ENCODE results near the gene KDM5B.
A peak's percentile ranks its signal among the peaks of the same experiment; 100 is the strongest.

KDM5B gene

GRCh38 chr1:202807926-202808757 is at the start of gene KDM5B:
KDM5B (minus strand) TSS chr1:202808421; CDS start chr1:202808305, 116 bp downstream.
- Histone ChIP-seq H3K27me3 (replicated peaks; ENCODE audit: insufficient read depth, low read length) (peaks cover 40% of the 10 kb centered on the region), H3K9me2 (replicated peaks; ENCODE audit: insufficient read depth, low read length) (no peaks in the 10 kb centered on the region), H3K4me3 (ENCODE audit: low read length) (peak within 1 kb of the TSS; percentile 83), H3K9me3 (replicated peaks; ENCODE audit: insufficient read depth, low read length) (no peaks in the 10 kb centered on the region), H4K20me1 (ENCODE audit: insufficient read depth, low read length) (no peaks in the 10 kb centered on the region), H3K36me3 (replicated peaks; ENCODE audit: insufficient read depth, low read length) (no peaks in the 10 kb centered on the region), H2AFZ (ENCODE audit: low read length) (peak within 1 kb of the TSS; percentile 94), H3F3A (ENCODE audit: insufficient read depth, low read length) (no peaks in the 10 kb centered on the region), H3K9ac (ENCODE audit: low read length) (peak within 1 kb of the TSS; percentile 40; the same call in 1 of the 2 replicates), H3K4me2 (ENCODE audit: low read depth, low read length) (peak within 1 kb of the TSS; percentile 98), H3K4me1 (ENCODE audit: low read length) (0 out of 2 replicates have a peak, but pooled peaks cover 2% of the 10 kb centered on the region), H3K27ac (ENCODE audit: low read length) (no peak within 1 kb of the TSS), H3K79me2 (ENCODE audit: low read length) (no peaks in the 10 kb centered on the region)
- peak; percentile 51 for DNase-seq
- no peak for TF ChIP-seq CTCF (IDR thresholded peaks at IDR 0.05; ENCODE audit: low read length)
- no peak for TF ChIP-seq EZH2phosphoT487 (IDR thresholded peaks at IDR 0.05; ENCODE audit: low read length)
- no peak for TF ChIP-seq EZH2 (optimal IDR thresholded peaks at IDR 0.05; ENCODE audit: low read depth, low read length)

GRCh38 chr1:202857136-202857610 is 49.0 kb upstream of the KDM5B start:
- no peak for TF ChIP-seq EZH2 (optimal IDR thresholded peaks at IDR 0.05; ENCODE audit: low read depth, low read length)
- no peak for TF ChIP-seq EZH2phosphoT487 (IDR thresholded peaks at IDR 0.05; ENCODE audit: low read length)
- no peak for TF ChIP-seq CTCF (IDR thresholded peaks at IDR 0.05; ENCODE audit: low read length)
- Histone ChIP-seq H3K4me2 (ENCODE audit: low read depth, low read length) (no peak overlapping the region), H4K20me1 (ENCODE audit: insufficient read depth, low read length) (no peaks in the 10 kb centered on the region), H3K27ac (ENCODE audit: low read length) (no peak overlapping the region), H3K9me3 (replicated peaks; ENCODE audit: insufficient read depth, low read length) (no peaks in the 10 kb centered on the region), H3K27me3 (replicated peaks; ENCODE audit: insufficient read depth, low read length) (peaks cover 2% of the 10 kb centered on the region), H3K4me1 (ENCODE audit: low read length) (peaks cover 4% of the 10 kb centered on the region; the same call in 1 of the 2 replicates), H3K4me3 (ENCODE audit: low read length) (no peak overlapping the region), H3K36me3 (replicated peaks; ENCODE audit: insufficient read depth, low read length) (no peaks in the 10 kb centered on the region), H3K9me2 (replicated peaks; ENCODE audit: insufficient read depth, low read length) (no peaks in the 10 kb centered on the region), H3K9ac (ENCODE audit: low read length) (no peak overlapping the region), H2AFZ (ENCODE audit: low read length) (no peak overlapping the region), H3F3A (ENCODE audit: insufficient read depth, low read length) (no peaks in the 10 kb centered on the region), H3K79me2 (ENCODE audit: low read length) (no peaks in the 10 kb centered on the region)
- DNase-seq, result no peak

- Histone ChIP-seq H4K20me1 (ENCODE audit: insufficient read depth, low read length) (no peaks in the 10 kb centered on the region), H3K4me3 (ENCODE audit: low read length) (no peak overlapping the region), H3K9me2 (replicated peaks; ENCODE audit: insufficient read depth, low read length) (no peaks in the 10 kb centered on the region), H3K4me2 (ENCODE audit: low read depth, low read length) (no peak overlapping the region), H3K27me3 (replicated peaks; ENCODE audit: insufficient read depth, low read length) (no peaks in the 10 kb centered on the region), H3F3A (ENCODE audit: insufficient read depth, low read length) (no peaks in the 10 kb centered on the region), H3K9ac (ENCODE audit: low read length) (no peak overlapping the region), H3K4me1 (ENCODE audit: low read length) (no peaks in the 10 kb centered on the region), H3K79me2 (ENCODE audit: low read length) (no peaks in the 10 kb centered on the region), H3K27ac (ENCODE audit: low read length) (no peak overlapping the region), H2AFZ (ENCODE audit: low read length) (no peak overlapping the region), H3K9me3 (replicated peaks; ENCODE audit: insufficient read depth, low read length) (no peaks in the 10 kb centered on the region), H3K36me3 (replicated peaks; ENCODE audit: insufficient read depth, low read length) (no peaks in the 10 kb centered on the region)
- TF ChIP-seq EZH2 (optimal IDR thresholded peaks at IDR 0.05; ENCODE audit: low read depth, low read length), result no peak
- no peak for TF ChIP-seq CTCF (IDR thresholded peaks at IDR 0.05; ENCODE audit: low read length)
- TF ChIP-seq EZH2phosphoT487 (IDR thresholded peaks at IDR 0.05; ENCODE audit: low read length), result no peak
- DNase-seq, result no peak
Measured at GRCh38 chr1:202856014-202856413, 47.8 kb upstream of the KDM5B start.
